NOMO-1 treated with dmso at 0.1 percent for 144 hours (cell line): ENCODE data around the gene SPON1.

Experiments
- DNase-seq: peaks from one replicate; lab custom pipeline; 2025; ENCODE audit not compliant: unreplicated experiment; lab: John Stamatoyannopoulos, UW

SPON1 gene

DNA sequence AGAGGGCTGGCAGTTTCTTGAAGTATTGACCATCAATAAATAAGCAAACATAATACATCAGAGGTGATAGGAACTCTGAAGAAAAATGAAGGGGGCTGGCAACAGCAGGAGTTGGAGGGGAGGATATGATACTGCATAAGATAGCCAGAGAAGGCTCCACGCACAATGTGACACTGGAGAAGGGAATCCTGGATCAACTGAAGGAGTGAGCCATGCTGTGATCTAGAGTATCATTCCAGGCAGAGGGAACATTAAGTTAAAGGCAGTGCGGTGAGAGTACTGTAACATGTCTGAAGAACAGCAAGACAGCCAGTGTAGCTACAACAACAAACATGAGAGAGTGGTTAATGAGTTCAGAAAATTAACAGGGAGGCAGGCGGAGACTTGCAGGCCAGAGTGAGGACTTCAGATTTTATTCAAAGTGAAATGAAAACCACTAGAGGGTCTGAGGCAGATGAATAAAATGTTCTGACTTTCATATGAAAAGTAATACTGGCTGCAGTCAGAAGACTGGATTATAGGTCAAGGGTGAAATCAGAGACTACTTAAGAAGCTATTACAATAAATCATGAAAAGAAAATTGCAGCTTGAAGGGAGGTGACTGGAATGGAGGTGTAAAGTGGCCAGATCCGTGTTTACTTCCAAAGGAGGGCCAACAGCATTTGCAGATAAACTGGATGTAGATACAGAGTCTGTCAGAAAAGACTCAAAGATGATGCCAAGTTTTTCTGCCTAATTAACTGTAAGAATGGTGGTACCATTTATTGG is 347.1 kb downstream of the SPON1 start:
- DNase-seq: no peak

DNA sequence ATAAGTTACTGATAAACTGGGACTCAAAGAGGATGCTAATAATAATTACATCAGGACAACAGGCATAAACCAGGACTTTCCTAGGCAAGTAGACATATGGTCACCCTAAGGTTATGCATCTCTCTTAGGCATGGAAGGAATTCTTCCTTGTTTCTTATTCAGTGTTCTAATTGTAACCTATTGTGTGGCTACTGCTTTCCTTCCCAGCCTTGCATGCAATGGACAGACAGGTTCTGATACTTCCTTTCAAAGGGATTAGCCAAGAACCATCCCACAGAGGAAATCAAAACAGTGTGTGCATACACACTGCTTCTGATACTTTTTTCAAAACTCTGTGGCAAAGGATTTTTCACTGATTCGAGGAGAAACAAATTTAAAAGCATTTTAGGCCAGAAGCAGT is 348.2 kb downstream of the SPON1 start:
- DNase-seq: no peak

DNA sequence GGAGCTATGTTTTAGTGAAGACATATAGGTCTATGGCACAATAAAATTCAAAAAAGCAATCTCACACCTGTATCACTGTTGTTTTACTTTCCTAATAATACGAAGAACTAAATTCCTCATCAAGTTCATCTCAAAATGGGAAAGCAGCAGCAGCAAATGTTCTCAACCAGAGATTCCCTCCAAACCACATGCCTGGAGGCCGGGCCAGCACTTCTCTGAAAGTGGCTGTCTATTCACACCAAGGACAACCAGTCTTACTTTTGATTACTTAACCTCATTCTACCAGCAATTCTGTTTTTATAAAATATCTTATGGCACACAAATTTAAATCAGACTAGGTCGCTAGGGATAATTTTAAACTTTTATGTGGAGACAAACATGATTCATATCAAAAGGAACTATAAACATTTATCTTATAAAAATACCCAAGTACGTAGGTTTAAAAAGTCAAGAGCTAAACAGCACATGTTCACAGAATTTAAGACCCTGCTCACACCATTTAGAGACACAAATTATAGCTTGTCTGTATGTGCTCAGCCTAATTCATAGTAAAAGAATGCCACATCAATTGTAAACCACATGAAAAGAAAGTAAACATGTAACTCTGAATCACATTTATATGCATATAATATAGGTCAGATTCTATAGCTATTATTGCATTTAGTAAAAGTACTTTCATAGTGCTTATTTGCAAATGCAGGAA is 350.4 kb downstream of the SPON1 start:
- DNase-seq: no peak

DNA sequence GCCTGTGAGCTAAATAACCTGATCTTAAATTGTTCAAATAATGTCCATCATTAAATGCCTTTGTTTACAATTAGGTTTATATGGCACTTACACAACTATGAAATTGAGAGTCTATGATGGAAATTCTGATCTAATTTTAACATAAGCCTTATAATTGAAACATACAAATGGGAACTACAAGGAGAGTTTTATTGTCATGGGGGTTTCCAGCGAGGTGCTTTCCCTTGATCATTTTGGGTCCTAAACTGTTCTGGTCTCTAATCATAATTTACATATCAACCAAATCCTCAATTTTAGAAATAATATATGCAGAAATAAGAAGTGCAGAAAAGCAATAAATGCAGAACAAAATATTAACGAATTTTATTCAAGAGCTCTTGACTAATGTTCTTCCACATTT is 351.6 kb downstream of the SPON1 start:
- DNase-seq: no peak

DNA sequence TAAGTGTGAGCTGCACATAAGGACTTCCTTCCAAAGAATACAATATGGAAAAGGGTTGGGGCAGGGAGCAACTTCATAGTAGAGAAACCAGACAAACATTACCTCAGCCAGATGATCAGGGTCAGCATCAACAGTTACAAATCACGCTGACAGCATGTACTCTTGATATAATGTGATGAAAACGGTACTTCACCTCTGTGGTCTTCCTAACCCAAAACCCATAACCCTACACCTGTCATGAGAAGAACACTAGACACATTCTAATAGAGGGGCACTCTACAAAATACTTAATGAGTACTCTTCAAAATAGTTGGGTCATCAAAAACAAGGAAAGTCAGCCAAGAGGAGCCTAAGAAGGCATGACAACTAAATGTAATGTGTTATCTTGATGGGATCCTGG is 352.6 kb downstream of the SPON1 start:
- DNase-seq: no peak
